Stimulated activated CD4-positive, alpha-beta T cell treated with anti-CD3 and anti-CD28 coated beads, Interleukin-1b, Interleukin-23, amount 100 ng/mL, for 24 hours (primary cell): ENCODE results near the gene TEKT4.
"Not testable (repeated sequence)": the region's sequence is repeated elsewhere in the genome, so short reads cannot be mapped to it uniquely, and the experiment has no call there.

Experiments used
- DNase-seq, 4 experiments: peaks; one replicate each; pipeline ENCODE4 v3.0.0-alpha.2; 2020; ENCODE audit warnings: low read depth in 4 of 4, low spot score in 1 of 4

TEKT4 gene

DNA sequence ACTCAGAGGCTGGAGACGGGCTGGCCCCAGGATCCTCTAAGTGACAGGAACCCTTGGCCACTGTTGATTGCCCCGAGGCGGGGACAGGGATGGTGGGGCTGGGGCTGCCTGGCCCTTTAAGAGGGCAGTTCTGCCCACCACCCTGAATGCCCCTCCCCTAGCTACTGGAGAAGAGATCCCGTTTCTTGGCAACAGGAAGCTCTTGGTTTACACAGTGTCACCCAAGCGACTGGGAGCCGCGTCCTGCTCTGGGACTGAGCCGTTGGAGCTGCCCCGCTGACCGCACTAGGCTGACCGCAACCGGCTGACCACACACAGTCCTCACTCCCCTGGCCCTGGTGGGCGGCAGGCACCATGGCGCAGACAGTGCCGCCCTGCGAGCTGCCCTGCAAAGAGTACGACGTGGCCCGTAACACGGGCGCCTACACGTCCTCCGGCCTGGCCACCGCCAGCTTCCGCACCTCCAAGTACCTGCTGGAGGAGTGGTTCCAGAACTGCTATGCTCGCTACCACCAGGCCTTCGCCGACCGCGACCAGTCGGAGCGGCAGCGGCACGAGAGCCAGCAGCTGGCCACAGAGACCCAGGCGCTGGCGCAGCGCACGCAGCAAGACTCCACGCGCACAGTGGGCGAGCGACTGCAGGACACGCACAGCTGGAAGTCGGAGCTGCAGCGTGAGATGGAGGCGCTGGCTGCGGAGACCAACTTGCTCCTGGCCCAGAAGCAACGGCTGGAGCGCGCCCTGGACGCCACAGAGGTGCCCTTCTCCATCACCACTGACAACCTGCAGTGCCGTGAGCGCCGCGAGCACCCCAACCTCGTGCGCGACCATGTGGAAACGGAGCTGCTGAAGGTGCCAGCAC lies at the start of gene TEKT4:
Gene TEKT4 (plus strand): TSS at position 205 of the 862 bp plus-strand sequence. CDS start 150 bp downstream, at position 355.
- no peak for DNase-seq

DNA sequence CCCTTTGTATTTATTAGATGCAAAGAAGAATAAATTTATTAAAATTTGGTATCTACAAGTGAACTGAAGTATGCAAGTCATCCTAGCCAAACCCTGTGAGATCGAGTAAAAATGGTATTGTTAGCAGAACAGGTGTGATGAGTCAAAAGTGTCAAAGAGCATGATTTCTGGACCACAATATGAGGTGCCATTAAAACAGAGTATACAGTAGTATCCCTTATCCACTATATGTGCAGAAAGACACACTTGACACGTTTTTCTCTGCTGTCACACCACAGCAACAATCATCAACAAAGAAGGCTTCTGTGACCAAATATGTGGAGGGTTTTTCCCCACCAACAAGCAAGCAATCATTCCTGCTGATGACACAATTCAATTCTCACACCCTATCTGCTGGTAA lies 32.0 kb upstream of the TEKT4 start:
- DNase-seq = not testable (repeated sequence)

GRCh38 chr2:94856856-94857255 lies 14.4 kb upstream of the TEKT4 start:
- not testable (repeated sequence) for DNase-seq

DNA sequence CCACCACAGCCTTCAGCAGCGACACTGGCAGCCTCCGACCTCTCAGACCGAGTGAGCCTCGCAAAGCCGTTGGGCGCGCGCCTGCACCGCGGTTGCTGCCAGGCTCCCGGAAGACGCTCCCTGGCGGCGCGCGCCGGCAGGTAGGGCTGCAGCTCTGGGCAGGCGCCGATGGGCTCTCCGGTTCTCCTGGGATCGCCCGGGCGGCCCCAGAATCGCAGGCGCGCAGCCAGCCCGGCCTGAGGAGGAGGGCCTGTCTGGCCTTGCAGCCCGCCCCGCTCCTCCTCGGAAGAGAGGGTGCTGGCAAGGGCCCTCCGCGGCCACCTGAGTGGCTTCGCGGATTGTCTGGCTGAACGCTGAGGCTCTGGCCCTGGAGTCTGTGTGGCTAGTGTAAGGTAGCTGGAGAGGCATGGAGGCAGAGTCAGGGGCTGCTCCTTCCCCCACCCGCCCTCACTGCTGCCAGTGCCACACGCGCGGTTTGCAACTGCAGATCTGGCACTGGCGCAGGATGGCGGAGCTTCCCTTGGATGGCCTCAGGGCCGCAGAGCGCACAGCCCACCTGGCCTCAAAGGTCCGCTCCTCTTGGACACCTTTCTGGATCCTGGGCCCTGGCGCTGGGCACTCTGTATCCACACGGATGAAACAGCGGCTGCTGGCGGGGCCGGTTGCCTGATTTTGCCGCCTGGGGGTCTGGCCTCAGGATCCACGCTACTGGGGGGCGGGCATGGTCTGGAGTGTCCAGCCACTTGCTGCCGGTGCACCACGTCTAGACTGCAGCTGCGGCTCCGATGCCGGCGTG lies 13.7 kb upstream of the TEKT4 start:
- not testable (repeated sequence) for DNase-seq

DNA sequence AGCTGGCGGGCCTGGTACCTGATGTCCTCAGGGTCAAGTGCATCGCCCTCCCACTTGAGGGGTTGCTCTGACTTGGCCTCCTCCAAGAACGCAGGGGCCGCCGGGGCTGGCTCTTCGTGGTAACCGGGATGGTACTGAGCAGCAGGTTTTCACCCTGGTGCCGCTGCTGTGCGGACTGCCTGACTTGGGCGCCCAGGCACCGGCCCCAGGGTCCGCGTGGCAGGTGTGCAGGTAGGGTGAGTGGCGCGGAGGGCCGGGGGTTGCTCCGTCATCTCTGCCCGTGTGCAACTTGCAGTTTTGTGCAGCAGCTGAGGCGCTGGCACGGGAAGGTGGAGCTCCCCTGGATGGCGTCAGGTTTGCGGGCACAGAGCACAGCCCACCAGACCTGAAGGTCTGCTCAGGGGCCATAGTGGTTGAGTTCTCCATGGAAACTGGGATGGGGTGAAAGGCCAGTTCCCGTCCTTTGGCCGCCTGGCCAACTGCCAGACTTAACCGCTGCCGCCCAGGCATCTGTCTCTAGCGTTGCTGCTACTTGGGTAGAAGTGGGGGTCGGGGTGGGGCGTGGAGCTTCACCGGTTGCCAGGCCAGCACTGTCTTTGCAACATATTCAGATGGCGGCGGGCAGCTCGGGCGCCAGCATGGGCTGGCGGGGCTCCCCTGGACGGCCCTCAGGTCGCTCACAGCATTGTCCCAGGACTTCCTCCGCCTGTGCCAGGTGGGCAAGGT lies 12.9 kb upstream of the TEKT4 start:
- not testable (repeated sequence) for DNase-seq

- DNase-seq = no peak
Measured at GRCh38 chr2:94861308-94862152, 9.7 kb upstream of the TEKT4 start.

- not testable (repeated sequence) for DNase-seq
Measured at GRCh38 chr2:94862903-94863302, 8.3 kb upstream of the TEKT4 start.

DNA sequence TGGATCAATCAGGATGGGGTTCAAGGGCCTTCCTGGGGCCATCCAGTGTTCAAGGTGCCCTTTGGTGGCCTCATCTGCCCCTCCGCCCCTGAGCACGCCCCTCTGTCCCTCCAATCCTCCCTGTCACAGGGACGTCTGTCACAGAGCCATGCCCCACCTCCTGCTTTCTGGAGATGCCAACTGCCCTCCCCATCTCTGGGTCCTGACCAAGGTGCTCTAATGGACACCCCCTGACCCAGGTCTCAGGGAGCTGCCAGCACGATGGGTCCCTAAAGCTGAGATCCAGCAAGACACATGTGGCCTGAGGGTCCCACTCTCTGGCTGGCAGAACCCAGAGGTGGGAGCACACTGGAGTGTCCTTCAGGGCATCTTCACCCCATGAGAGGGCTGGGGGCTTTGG lies 2.1 kb upstream of the TEKT4 start:
- no peak for DNase-seq

GRCh38 chr2:94869552-94870439 lies 1.4 kb upstream of the TEKT4 start:
- no peak for DNase-seq

- peak in 1 of 4 experiments; percentile 2 for DNase-seq
Measured at GRCh38 chr2:94870440-94871225, 597 bp upstream of the TEKT4 start.

DNA sequence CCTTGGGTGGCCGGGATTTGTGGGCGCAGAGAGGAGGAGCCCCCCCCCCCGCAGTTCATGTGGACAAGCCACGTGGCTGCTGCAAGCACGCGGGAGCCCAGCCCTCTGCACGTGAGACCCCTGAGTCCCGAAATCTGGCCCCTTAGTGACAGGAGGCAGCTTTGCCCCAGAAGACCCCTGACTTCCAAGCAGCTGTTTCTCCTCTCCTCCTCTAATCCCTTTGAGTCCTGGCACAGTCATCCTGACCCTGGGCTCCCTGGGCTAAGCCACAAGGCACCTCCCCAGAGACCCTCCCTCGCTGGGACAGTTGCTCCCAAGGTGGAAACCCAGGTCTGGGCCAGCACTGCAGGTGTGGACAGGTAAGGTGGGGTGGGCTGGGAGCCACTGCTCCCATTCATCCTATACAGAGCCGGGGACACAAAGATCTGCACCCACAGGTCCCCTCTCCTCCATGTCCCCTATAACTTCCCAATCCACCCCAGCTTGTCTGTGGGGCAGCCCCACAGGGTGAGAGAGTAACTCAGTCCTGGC lies 923 bp downstream of the TEKT4 start:
- no peak for DNase-seq

DNA sequence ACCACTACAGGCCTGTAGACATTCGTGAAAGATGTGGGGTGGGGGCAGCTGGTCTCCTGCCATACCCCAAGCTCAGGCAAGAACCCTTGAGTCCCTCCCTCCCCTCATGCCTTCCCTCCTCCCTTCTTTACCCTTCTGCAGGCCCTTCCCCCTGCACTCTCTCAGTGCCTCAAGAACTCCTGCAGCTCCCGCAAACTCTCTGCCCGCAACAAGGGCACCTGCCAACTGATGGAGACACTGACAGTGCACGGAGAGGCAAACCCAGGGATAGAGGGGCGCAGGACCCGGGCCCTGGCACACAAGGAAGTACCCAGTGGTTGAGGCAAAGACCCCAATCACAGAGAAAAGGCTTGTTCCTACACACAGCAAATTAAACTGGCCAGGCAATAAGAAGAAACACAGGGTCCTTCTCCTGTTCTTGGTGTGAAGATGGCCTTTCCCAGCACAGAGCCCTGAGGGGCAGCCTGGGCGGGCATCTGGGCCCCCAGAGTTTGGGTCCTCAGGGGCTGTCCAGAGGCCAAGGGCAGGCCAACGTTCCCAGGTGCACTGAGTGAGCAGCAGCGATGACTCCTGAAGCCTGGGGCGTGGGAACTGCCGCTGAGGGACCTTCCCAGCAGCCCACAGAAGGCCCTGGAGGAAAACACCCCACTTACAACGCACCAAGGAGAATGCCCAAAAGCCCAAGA lies 1.6 kb downstream of the TEKT4 start:
- no peak for DNase-seq

DNA sequence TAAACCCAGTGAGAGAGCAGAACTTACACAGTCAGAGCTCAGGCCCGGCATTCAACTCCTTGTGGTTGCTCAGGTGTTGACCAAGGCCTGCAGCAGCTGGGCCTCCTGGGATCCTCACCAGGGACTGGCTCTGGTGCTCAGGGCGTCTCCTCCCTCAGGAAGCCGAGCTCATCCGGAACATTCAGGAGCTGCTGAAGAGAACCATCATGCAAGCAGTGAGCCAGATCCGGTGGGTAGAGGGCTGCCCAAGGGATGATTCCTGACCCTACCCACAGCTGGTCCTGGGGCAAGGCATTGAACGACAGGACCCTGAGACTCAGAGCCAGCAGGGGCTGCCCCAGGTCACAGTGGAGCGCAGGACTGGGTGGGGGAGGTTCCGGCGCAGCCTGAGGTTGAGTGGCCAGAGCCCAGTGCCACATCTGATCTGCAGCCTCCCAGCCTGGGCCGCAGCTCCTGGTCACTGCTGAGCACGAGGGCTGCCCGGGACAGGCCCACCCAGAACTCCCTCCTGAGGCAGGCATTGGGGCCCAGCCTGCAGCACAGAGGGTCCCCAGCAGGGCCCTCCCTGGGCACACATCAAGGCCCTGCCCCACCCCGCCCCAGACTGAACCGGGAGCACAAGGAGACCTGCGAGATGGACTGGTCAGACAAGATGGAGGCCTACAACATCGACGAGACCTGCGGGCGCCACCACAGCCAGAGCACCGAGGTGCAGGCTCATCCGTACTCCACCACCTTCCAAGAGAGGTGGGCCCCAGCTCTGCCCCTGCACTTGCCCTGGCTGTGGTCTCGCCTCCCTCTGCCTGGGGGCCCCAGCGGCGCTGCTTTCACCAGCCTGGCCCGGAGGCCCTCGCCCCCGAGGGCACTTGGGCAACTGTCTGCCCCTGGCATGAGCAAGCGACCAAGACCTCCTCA lies 2.4 kb downstream of the TEKT4 start:
- DNase-seq = no peak

DNA sequence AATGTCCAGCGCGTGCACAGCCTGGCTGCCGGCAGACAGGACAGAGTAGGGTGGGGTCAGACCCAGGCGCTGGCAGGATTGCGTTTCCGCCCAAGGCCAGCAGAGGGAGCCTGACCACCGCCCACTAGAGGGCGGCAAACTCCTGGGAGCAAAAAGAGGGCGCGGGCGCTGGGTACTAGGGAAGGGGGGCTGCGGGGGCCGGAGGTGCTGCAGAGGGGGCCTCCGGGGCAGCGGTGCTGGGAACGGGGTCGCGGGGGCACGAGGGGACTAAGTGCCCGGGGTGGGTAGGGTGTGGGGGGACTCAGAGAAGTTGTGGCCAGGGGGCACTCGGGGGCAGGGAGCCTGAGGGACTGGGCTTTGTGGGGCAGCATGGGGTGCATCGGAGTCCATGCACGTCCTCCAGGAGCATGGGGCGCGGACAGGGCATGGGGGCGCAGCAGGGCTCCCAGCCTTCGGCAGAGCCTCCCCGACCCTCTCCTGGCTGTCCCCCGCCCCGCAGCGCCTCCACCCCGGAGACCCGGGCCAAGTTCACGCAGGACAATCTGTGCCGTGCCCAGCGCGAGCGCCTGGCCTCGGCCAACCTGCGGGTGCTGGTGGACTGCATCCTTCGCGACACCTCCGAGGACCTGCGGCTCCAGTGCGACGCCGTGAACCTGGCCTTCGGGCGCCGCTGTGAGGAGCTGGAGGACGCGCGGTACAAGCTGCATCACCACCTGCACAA lies 3.2 kb downstream of the TEKT4 start:
- DNase-seq = peak; percentile 21 to 54 (median 40)

- DNase-seq = no peak
Measured at GRCh38 chr2:94875064-94875819, 4.0 kb downstream of the TEKT4 start.
